ENCODE results near the gene SYT9. TPM values are rescaled to one million over a fixed set of nuclear protein-coding genes. Genes with fewer than 3 reads are reported as not detected.

The SYT9 gene
- polyA plus RNA-seq, 1 of the 3 experiments (the other 2 are of a cell fraction) = 0.10 TPM

GRCh38 chr11:7275133-7275532 lies 23.4 kb downstream of the SYT9 start:
- H3K4me2 ChIP-seq = no peak overlapping the region
- H3K9me3 ChIP-seq = no peaks in the 10 kb centered on the region
- H3K27ac ChIP-seq (ENCODE audit: low read depth in 2 of 2, low read length in 1 of 2) = no peak overlapping the region
- POLR2A ChIA-PET = no interaction called here
- no peaks in the 10 kb centered on the region for H4K20me1 ChIP-seq (ENCODE audit: insufficient read depth)
- no peaks in the 10 kb centered on the region for H3K27me3 ChIP-seq (ENCODE audit: insufficient read depth)
- H2AFZ ChIP-seq (ENCODE audit: low read depth) = no peak overlapping the region
- H3F3A ChIP-seq (replicated peaks; ENCODE audit: insufficient read depth) = no peaks in the 10 kb centered on the region
- H3K4me3 ChIP-seq (ENCODE audit: low read depth in 2 of 2, low read length in 1 of 2) = no peak overlapping the region
- peaks cover 0 to 2% of the 10 kb centered on the region in 2 experiments; a peak in 2 of 4 replicates for H3K4me1 ChIP-seq (ENCODE audit: control insufficient read depth in 1 of 2, insufficient read depth in 2 of 2, low read depth in 1 of 2, low read length in 1 of 2)
- H3K79me2 ChIP-seq (ENCODE audit: insufficient read depth) = no peaks in the 10 kb centered on the region
- H3K9me2 ChIP-seq = no peaks in the 10 kb centered on the region
- CTCF ChIA-PET = no interaction called here
- TF ChIP-seq CTCF (IDR thresholded peaks at IDR 0.05) = no peak
- TF ChIP-seq POLR2AphosphoS5 (IDR thresholded peaks at IDR 0.05; ENCODE audit: low read depth, low read length) = no peak
- no peak for TF ChIP-seq CHD2 (IDR thresholded peaks at IDR 0.05; ENCODE audit: low read length, partially characterized antibody)
- TF ChIP-seq YY1 (IDR thresholded peaks at IDR 0.05; ENCODE audit: low read depth) = no peak
- TF ChIP-seq GABPA (IDR thresholded peaks at IDR 0.05; ENCODE audit: low read depth) = no peak
- no peak for TF ChIP-seq FOXJ3 (CRISPR knock-in tag; IDR thresholded peaks at IDR 0.05)
- TF ChIP-seq REST (IDR thresholded peaks at IDR 0.05; ENCODE audit: low read depth, low read length) = no peak
- no peak for TF ChIP-seq RXRA (IDR thresholded peaks at IDR 0.05; ENCODE audit: borderline replicate concordance, low read depth)
- TF ChIP-seq EZH2phosphoT487 (IDR thresholded peaks at IDR 0.05; ENCODE audit: borderline replicate concordance, low read depth) = no peak
- no peak for TF ChIP-seq RCOR1 (IDR thresholded peaks at IDR 0.05; ENCODE audit: low read length)
- no peak for DNase-seq
- no peak overlapping the region for H3K9ac ChIP-seq
- no peaks in the 10 kb centered on the region for H3K36me3 ChIP-seq (replicated peaks in 1 of 2; ENCODE audit: control insufficient read depth in 1 of 2, insufficient read depth in 2 of 2, low read length in 1 of 2)

- DNase-seq = peak; percentile 37
- WGBS (ENCODE audit: low lambda C conversion rate) = 21% methylated on average over 3 of the region's 3 CpGs
Observed at GRCh38 chr11:7278314-7278917, 26.7 kb downstream of the SYT9 start.

More at GRCh38 chr11:7278314-7278917, 26.7 kb downstream of the SYT9 start:
- Histone ChIP-seq H3K4me2 (no peak overlapping the region), H3K27me3 (ENCODE audit: insufficient read depth) (no peaks in the 10 kb centered on the region), H4K20me1 (ENCODE audit: insufficient read depth) (no peaks in the 10 kb centered on the region), H3K4me3 (ENCODE audit: low read depth in 2 of 2, low read length in 1 of 2) (no peak overlapping the region), H3K36me3 (replicated peaks in 1 of 2; ENCODE audit: control insufficient read depth in 1 of 2, insufficient read depth in 2 of 2, low read length in 1 of 2) (no peaks in the 10 kb centered on the region), H3K27ac (ENCODE audit: low read depth in 2 of 2, low read length in 1 of 2) (no peak overlapping the region), H3K79me2 (ENCODE audit: insufficient read depth) (no peaks in the 10 kb centered on the region), H3K9me3 (no peaks in the 10 kb centered on the region), H3K4me1 (ENCODE audit: control insufficient read depth in 1 of 2, insufficient read depth in 2 of 2, low read depth in 1 of 2, low read length in 1 of 2) (no peaks in the 10 kb centered on the region), H3K9me2 (no peaks in the 10 kb centered on the region), H2AFZ (ENCODE audit: low read depth) (no peak overlapping the region), H3F3A (replicated peaks; ENCODE audit: insufficient read depth) (no peaks in the 10 kb centered on the region), H3K9ac (no peak overlapping the region)
- TF ChIP-seq FOSL2 (IDR thresholded peaks at IDR 0.05; ENCODE audit: borderline replicate concordance, low read depth) (no peak), RXRA (IDR thresholded peaks at IDR 0.05; ENCODE audit: borderline replicate concordance, low read depth) (no peak), SIN3A (IDR thresholded peaks at IDR 0.05; ENCODE audit: borderline replicate concordance, low read depth, low read length) (no peak), RAD21 (IDR thresholded peaks at IDR 0.05; ENCODE audit: low read length) (peak; percentile 75), TCF12 (IDR thresholded peaks at IDR 0.05) (no peak), GATA2 (CRISPR knock-in tag; IDR thresholded peaks at IDR 0.05) (no peak), CTCF (IDR thresholded peaks at IDR 0.05) (peak; percentile 69), PBX3 (IDR thresholded peaks at IDR 0.05) (no peak), SMC3 (IDR thresholded peaks at IDR 0.05; ENCODE audit: low read depth, low read length) (peak; percentile 56), RCOR1 (IDR thresholded peaks at IDR 0.05; ENCODE audit: low read length) (no peak), TAF1 (IDR thresholded peaks at IDR 0.05; ENCODE audit: borderline replicate concordance, low read depth, low read length) (no peak), YY1 (IDR thresholded peaks at IDR 0.05; ENCODE audit: low read depth) (no peak)
- ChIA-PET POLR2A (no interaction called here), CTCF (interaction anchor here (0.6 to 4.7 kb wide), 57 partner anchors 9 to 1049 kb away, joined by 3 to 70 read pairs (median 5); no protein-coding TSS in a partner anchor)
